H1 (cell line): ENCODE results near the gene C16orf95. TPM values are rescaled to one million over a fixed set of nuclear protein-coding genes. Genes with fewer than 3 reads are reported as not detected.
"Not testable (repeated sequence)": the region's sequence is repeated elsewhere in the genome, so short reads cannot be mapped to it uniquely, and the experiment has no call there.

Experiments used
- CTCF ChIA-PET: fragments of 300-600 bp; sonication (Branson Sonifier 250); formaldehyde crosslinking; loops from one replicate; lab custom pipeline; 2021; ENCODE audit not compliant: partially characterized antibody; lab: Charles Lee
- POLR2A ChIA-PET: fragments of 300-600 bp; sonication (Branson Sonifier 250); formaldehyde crosslinking; loops from one replicate; lab custom pipeline; 2021; ENCODE audit warnings: inconsistent platforms; ENCODE audit not compliant: partially characterized antibody; lab: Charles Lee
- DNase-seq, 2 experiments: peaks; one replicate each; pipeline versions ENCODE4 v3.0.0 to v3.0.0-alpha.2; 2010 to 2022; ENCODE audit warnings: low spot score in 2 of 2, low read depth in 1 of 2, mixed read lengths in 1 of 2
- FAIRE-seq: peaks from 2 replicates; lab custom pipeline; 2011; peaks lifted over from hg19 to GRCh38; lab: Jason Lieb, UNC
- H2AFZ ChIP-seq: 2 replicates; pipeline ENCODE4 v1.8.1; 2012; ENCODE audit warnings: low read length, inconsistent platforms
- H2AK5ac ChIP-seq: 2 replicates; pipeline ENCODE4 v1.6.1; 2013; ENCODE audit warnings: low read depth, low read length
- H2BK120ac ChIP-seq: replicated peaks from 2 replicates; pipeline ENCODE3; 2013; ENCODE audit warnings: low read depth, low read length, inconsistent platforms
- H2BK12ac ChIP-seq: 2 replicates; pipeline ENCODE4 v1.6.1; 2013; ENCODE audit warnings: low read depth, low read length
- H2BK15ac ChIP-seq: 2 replicates; pipeline ENCODE4 v1.6.1; 2013; ENCODE audit warnings: low read length
- H2BK20ac ChIP-seq: 2 replicates; pipeline ENCODE4 v1.6.1; 2013; ENCODE audit warnings: low read length
- H2BK5ac ChIP-seq: 2 replicates; pipeline ENCODE4 v1.6.1; 2013; ENCODE audit warnings: low read depth, low read length
- H3K14ac ChIP-seq: 2 replicates; pipeline ENCODE4 v1.6.1; 2013; ENCODE audit warnings: inconsistent platforms; ENCODE audit not compliant: insufficient read length
- H3K18ac ChIP-seq: 2 replicates; pipeline ENCODE4 v1.6.1; 2013; ENCODE audit warnings: low read length; ENCODE audit errors: extremely low read depth
- H3K23ac ChIP-seq: 2 replicates; pipeline ENCODE4 v1.6.1; 2013; ENCODE audit warnings: inconsistent platforms; ENCODE audit not compliant: insufficient read length
- H3K23me2 ChIP-seq: 2 replicates; pipeline ENCODE4 v1.6.1; 2013; ENCODE audit warnings: low read depth, low read length
- H3K27ac ChIP-seq: 2 replicates; pipeline ENCODE4 v1.6.1; 2011; ENCODE audit warnings: low read depth, low read length, inconsistent platforms
- H3K27me3 ChIP-seq, 4 experiments: replicated peaks in 1 of 4; 1 replicate in 1 of 4; 2 replicates in 3 of 4; pipeline versions ENCODE4 v1.6.1 to v1.8.1; 2011 to 2013; ENCODE audit warnings: low read length in 3 of 4, mild to moderate bottlenecking in 3 of 4, inconsistent platforms in 2 of 4, mixed read lengths in 2 of 4, moderate library complexity in 1 of 4; ENCODE audit not compliant: control insufficient read depth in 3 of 4, insufficient read depth in 3 of 4; ENCODE audit errors: extremely low read depth in 1 of 4
- H3K36me3 ChIP-seq, 4 experiments: 2 replicates each; pipeline versions ENCODE4 v1.6.1 to v1.8.1; 2011 to 2013; ENCODE audit warnings: mild to moderate bottlenecking in 4 of 4, low read length in 3 of 4, moderate library complexity in 2 of 4, control low read depth in 1 of 4, inconsistent platforms in 1 of 4; ENCODE audit not compliant: insufficient read depth in 4 of 4, control insufficient read depth in 2 of 4
- H3K4ac ChIP-seq: replicated peaks from 2 replicates; pipeline ENCODE3; 2013; ENCODE audit warnings: low read length, low read depth, mixed read lengths, inconsistent platforms; ENCODE audit not compliant: insufficient read length
- H3K4me1 ChIP-seq, 4 experiments: replicated peaks in 1 of 4; 1 replicate in 1 of 4; 2 replicates in 3 of 4; pipeline versions ENCODE4 v1.6.1 to v1.8.1; 2011 to 2013; ENCODE audit warnings: low read length in 3 of 4, inconsistent platforms in 2 of 4, mixed read lengths in 1 of 4; ENCODE audit not compliant: insufficient read depth in 4 of 4, control insufficient read depth in 3 of 4
- H3K4me2 ChIP-seq, 2 experiments: 2 replicates each; pipeline versions ENCODE4 v1.6.1 to v1.8.1; 2011 to 2013; ENCODE audit warnings: low read depth in 2 of 2, low read length in 2 of 2, control low read depth in 1 of 2, inconsistent platforms in 1 of 2, mild to moderate bottlenecking in 1 of 2; ENCODE audit not compliant: insufficient read depth in 1 of 2
- H3K4me3 ChIP-seq, 4 experiments: fragments of 200-600, 300-600 bp in 1 of 4; sonication (generic), shearing (Covaris generic), sonication (Bioruptor Twin) in 1 of 4; 2 replicates each; pipeline versions ENCODE4 v1.5.1 to v1.8.1; 2011 to 2016; ENCODE audit warnings: low read length in 4 of 4, low read depth in 3 of 4, control low read depth in 2 of 4, inconsistent platforms in 2 of 4, mild to moderate bottlenecking in 2 of 4, mixed read lengths in 1 of 4, moderate library complexity in 1 of 4; ENCODE audit not compliant: insufficient read depth in 2 of 4; ENCODE audit errors: extremely low read depth in 1 of 4
- H3K56ac ChIP-seq: replicated peaks from 2 replicates; pipeline ENCODE3; 2013; ENCODE audit warnings: low read depth, mild to moderate bottlenecking, mixed read lengths, low read length, inconsistent platforms; ENCODE audit not compliant: insufficient read length
- H3K79me1 ChIP-seq: 2 replicates; pipeline ENCODE4 v1.6.1; 2013; ENCODE audit warnings: low read depth, low read length, control low read depth
- H3K79me2 ChIP-seq, 2 experiments: 2 replicates each; pipeline versions ENCODE4 v1.6.1 to v1.8.1; 2012 to 2013; ENCODE audit warnings: low read length in 2 of 2, mild to moderate bottlenecking in 2 of 2, inconsistent platforms in 1 of 2; ENCODE audit not compliant: insufficient read depth in 2 of 2, control insufficient read depth in 1 of 2
- H3K9ac ChIP-seq, 4 experiments: replicated peaks in 1 of 4; 1 replicate in 1 of 4; 2 replicates in 3 of 4; pipeline versions ENCODE4 v1.6.1 to v1.8.1; 2011 to 2013; ENCODE audit warnings: low read depth in 3 of 4, low read length in 3 of 4, control low read depth in 2 of 4, mild to moderate bottlenecking in 2 of 4, moderate library complexity in 2 of 4, inconsistent platforms in 1 of 4; ENCODE audit errors: extremely low read depth in 1 of 4
- H3K9me3 ChIP-seq, 2 experiments: 2 replicates each; pipeline versions ENCODE4 v1.6.1 to v1.8.1; 2012 to 2013; ENCODE audit warnings: mild to moderate bottlenecking in 2 of 2, moderate library complexity in 2 of 2, control low read depth in 1 of 2, inconsistent platforms in 1 of 2, low read depth in 1 of 2, low read length in 1 of 2, mixed read lengths in 1 of 2; ENCODE audit not compliant: insufficient read depth in 2 of 2
- H4K20me1 ChIP-seq, 2 experiments: replicated peaks in 1 of 2; 2 replicates each; pipeline versions ENCODE3 to v1.8.1; 2011 to 2013; ENCODE audit warnings: inconsistent platforms in 2 of 2, low read length in 2 of 2, mild to moderate bottlenecking in 1 of 2; ENCODE audit not compliant: insufficient read depth in 2 of 2, control insufficient read depth in 1 of 2
- H4K5ac ChIP-seq: 2 replicates; pipeline ENCODE4 v1.6.1; 2013; ENCODE audit warnings: low read length, low read depth, mixed read lengths, inconsistent platforms; ENCODE audit not compliant: insufficient read length
- H4K8ac ChIP-seq: 2 replicates; pipeline ENCODE4 v1.8.0; 2013; ENCODE audit warnings: mild to moderate bottlenecking, moderate library complexity, low read length, inconsistent platforms; ENCODE audit not compliant: insufficient read depth; ENCODE audit errors: extremely low read depth
- H4K91ac ChIP-seq: replicated peaks from 2 replicates; pipeline ENCODE3; 2013; ENCODE audit warnings: low read length, mixed read lengths, inconsistent platforms; ENCODE audit not compliant: insufficient read length
- CHD2 ChIP-seq: IDR thresholded peaks from 2 replicates; pipeline ENCODE4 v1.6.1; 2012; ENCODE audit warnings: low read length, improper control_type of control experiment
- EZH2 ChIP-seq: fragments of 200-600 bp; sonication (generic); IDR thresholded peaks from 2 replicates; pipeline ENCODE4 v1.7.1; 2012; ENCODE audit warnings: low read depth, mild to moderate bottlenecking, moderate library complexity, low read length, inconsistent platforms; ENCODE audit not compliant: severe bottlenecking
- JUND ChIP-seq: IDR thresholded peaks from 2 replicates; pipeline ENCODE4 v1.6.1; 2011; ENCODE audit warnings: mild to moderate bottlenecking, improper control_type of control experiment, low read length
- POLR2AphosphoS5 ChIP-seq: IDR thresholded peaks from 2 replicates; pipeline ENCODE4 v1.6.1; 2011; ENCODE audit warnings: low read depth, low read length
- SIX5 ChIP-seq: IDR thresholded peaks from 2 replicates; pipeline ENCODE4 v1.6.1; 2011; ENCODE audit warnings: mild to moderate bottlenecking, low read depth, low read length
- TBP ChIP-seq: IDR thresholded peaks from 2 replicates; pipeline ENCODE4 v1.6.1; 2011; ENCODE audit warnings: low read depth, low read length, improper control_type of control experiment
- WGBS, 2 experiments: shearing (Covaris generic) in 1 of 2; methylation state at CpG; one replicate each; pipeline versions ENCODE4 v1.1.6 to v1.1.7; 2013 to 2015; ENCODE audit warnings: low lambda C conversion rate in 2 of 2, mixed read lengths in 2 of 2, inconsistent platforms in 1 of 2, low coverage in 1 of 2, missing lambda C conversion rate in 1 of 2; ENCODE audit not compliant: insufficient replicate concordance in 2 of 2, insufficient coverage in 1 of 2, insufficient read length in 1 of 2; ENCODE audit errors: extremely low coverage in 1 of 2, missing lambda C conversion rate in 1 of 2; 5-methylcytosine and 5-hydroxymethylcytosine counted together
- polyA plus RNA-seq, 7 experiments: library from polyadenylated mRNA; depleted of rRNA in 3 of 7; stranded (reverse) in 5 of 7; unstranded in 2 of 7; fragments of >200 nt in 5 of 7; fragments of 200-250 nt in 2 of 7; gene quantifications; 1 replicate in 5 of 7; 2 replicates in 1 of 7; 4 replicates in 1 of 7; pipeline versions ENCODE4 v1.2.1 to v1.2.3, GENCODE V29; 2011 to 2013; ENCODE audit warnings: missing spikeins in 2 of 7, mixed read lengths in 2 of 7
- total RNA-seq: library from RNA; stranded (reverse); fragmentation: NEBNext Ultra II Directional; extraction: Animal tissue kit (Norgen Biotek cat#: 25700); gene quantifications from 2 replicates; pipeline ENCODE4 v1.2.1, GENCODE V29; 2021
- TF ChIP-seq, protein P1 (sequence below), 3 experiments: IDR thresholded peaks; 1 replicate in 2 of 3; 2 replicates in 1 of 3; pipeline versions ENCODE4 v1.5.1 to v1.6.1; 2011; ENCODE audit warnings: low read length in 3 of 3, mild to moderate bottlenecking in 3 of 3, inconsistent platforms in 2 of 3, low read depth in 1 of 3, moderate library complexity in 1 of 3; ENCODE audit not compliant: insufficient read depth in 1 of 3; ENCODE audit errors: control extremely low read depth in 1 of 3

The C16orf95 gene
- total and polyA plus RNA-seq, 2 of the 8 experiments (the other 6 are each of a cell fraction or from before 2014, with no cell fraction given), result 5.0 to 5.4 TPM

- TF ChIP-seq, protein P1, sequence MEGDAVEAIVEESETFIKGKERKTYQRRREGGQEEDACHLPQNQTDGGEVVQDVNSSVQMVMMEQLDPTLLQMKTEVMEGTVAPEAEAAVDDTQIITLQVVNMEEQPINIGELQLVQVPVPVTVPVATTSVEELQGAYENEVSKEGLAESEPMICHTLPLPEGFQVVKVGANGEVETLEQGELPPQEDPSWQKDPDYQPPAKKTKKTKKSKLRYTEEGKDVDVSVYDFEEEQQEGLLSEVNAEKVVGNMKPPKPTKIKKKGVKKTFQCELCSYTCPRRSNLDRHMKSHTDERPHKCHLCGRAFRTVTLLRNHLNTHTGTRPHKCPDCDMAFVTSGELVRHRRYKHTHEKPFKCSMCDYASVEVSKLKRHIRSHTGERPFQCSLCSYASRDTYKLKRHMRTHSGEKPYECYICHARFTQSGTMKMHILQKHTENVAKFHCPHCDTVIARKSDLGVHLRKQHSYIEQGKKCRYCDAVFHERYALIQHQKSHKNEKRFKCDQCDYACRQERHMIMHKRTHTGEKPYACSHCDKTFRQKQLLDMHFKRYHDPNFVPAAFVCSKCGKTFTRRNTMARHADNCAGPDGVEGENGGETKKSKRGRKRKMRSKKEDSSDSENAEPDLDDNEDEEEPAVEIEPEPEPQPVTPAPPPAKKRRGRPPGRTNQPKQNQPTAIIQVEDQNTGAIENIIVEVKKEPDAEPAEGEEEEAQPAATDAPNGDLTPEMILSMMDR (IDR thresholded peaks at IDR 0.05; ENCODE audit: control extremely low read depth in 1 of 3, insufficient read depth in 1 of 3, low read depth in 1 of 3, low read length in 3 of 3), result no peak
- TF ChIP-seq CHD2, result no peak
- no peak for TF ChIP-seq JUND
- no peak for TF ChIP-seq EZH2
- no peak for TF ChIP-seq TBP
- TF ChIP-seq SIX5, result no peak
- TF ChIP-seq POLR2AphosphoS5, result no peak
Observed at GRCh38 chr16:87363771-87364455, 46.7 kb upstream of the C16orf95 start (continued).

- not testable (repeated sequence) for H3K23ac ChIP-seq, H3K27me3 ChIP-seq, H3K14ac ChIP-seq, H4K5ac ChIP-seq, H2AFZ ChIP-seq, DNase-seq, H2BK12ac ChIP-seq, H3K4me2 ChIP-seq, H3K56ac ChIP-seq, H2BK5ac ChIP-seq, H2BK15ac ChIP-seq, H3K9me3 ChIP-seq, H3K9ac ChIP-seq, H3K79me1 ChIP-seq, H4K91ac ChIP-seq, H3K4me1 ChIP-seq, FAIRE-seq, H3K4me3 ChIP-seq, H3K18ac ChIP-seq, H2AK5ac ChIP-seq, H2BK20ac ChIP-seq, H3K23me2 ChIP-seq, H4K8ac ChIP-seq, H3K27ac ChIP-seq, H2BK120ac ChIP-seq, H3K4ac ChIP-seq
- H3K79me2 ChIP-seq, result peaks cover 0 to 11% of the 10 kb centered on the region in 2 experiments; a peak in 1 of 4 replicates
- H3K36me3 ChIP-seq, result peaks cover 0 to 15% (median 9%) of the 10 kb centered on the region in 4 experiments; a peak in 5 of 8 replicates
- ChIA-PET CTCF (interaction anchor here (0.8 kb wide), 2 partner anchors 10 to 13 kb away, joined by 3 read pairs; no protein-coding TSS in a partner anchor), POLR2A (interaction anchor here (0.7 kb wide), 1 partner anchor 33 kb away, joined by 3 read pairs; no protein-coding TSS in a partner anchor)
- H4K20me1 ChIP-seq, result peaks cover 5 to 18% of the 10 kb centered on the region in 2 experiments
- WGBS, 2 experiments, result 87% methylated on average over 13 of the region's 13 CpGs; no CpG with 5 or more reads in 1 of the 2 experiments
Observed at GRCh38 chr16:87362828-87363559, 45.8 kb upstream of the C16orf95 start.
